ENCODE results near the gene HTD2.
"Not testable (repeated sequence)": the region's sequence is repeated elsewhere in the genome, so short reads cannot be mapped to it uniquely, and the experiment has no call there.

The HTD2 gene

DNA sequence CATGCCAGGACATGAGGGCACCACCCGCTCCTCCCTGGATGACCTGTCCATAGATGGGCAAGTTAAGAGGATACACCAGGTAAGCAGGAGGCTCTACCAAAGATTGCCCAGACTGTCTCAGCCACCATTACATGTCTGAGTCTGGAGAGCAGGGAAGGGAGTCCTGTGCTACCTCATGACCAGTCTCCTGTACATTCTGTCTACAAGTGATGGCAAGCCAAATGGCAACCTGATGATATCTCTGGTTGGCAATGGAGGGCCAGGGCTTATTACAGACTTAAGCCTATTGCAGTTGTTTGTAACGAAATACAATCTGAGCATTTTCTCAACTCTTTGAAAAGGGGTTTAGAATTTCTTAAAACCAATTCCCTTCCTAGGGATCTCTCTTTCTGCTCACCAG, 37.0 kb upstream of the HTD2 start:
- no peak for DNase-seq (ENCODE audit: low spot score)
- in situ Hi-C loops (cut with MboI; ENCODE audit: low sequenced_read_pairs, unreplicated experiment), result no loop called here
- TF ChIP-seq, protein P1, sequence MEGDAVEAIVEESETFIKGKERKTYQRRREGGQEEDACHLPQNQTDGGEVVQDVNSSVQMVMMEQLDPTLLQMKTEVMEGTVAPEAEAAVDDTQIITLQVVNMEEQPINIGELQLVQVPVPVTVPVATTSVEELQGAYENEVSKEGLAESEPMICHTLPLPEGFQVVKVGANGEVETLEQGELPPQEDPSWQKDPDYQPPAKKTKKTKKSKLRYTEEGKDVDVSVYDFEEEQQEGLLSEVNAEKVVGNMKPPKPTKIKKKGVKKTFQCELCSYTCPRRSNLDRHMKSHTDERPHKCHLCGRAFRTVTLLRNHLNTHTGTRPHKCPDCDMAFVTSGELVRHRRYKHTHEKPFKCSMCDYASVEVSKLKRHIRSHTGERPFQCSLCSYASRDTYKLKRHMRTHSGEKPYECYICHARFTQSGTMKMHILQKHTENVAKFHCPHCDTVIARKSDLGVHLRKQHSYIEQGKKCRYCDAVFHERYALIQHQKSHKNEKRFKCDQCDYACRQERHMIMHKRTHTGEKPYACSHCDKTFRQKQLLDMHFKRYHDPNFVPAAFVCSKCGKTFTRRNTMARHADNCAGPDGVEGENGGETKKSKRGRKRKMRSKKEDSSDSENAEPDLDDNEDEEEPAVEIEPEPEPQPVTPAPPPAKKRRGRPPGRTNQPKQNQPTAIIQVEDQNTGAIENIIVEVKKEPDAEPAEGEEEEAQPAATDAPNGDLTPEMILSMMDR (IDR thresholded peaks at IDR 0.05; ENCODE audit: borderline replicate concordance, control extremely low read depth, extremely low read depth, insufficient read depth, missing control alignments), result no peak

DNA sequence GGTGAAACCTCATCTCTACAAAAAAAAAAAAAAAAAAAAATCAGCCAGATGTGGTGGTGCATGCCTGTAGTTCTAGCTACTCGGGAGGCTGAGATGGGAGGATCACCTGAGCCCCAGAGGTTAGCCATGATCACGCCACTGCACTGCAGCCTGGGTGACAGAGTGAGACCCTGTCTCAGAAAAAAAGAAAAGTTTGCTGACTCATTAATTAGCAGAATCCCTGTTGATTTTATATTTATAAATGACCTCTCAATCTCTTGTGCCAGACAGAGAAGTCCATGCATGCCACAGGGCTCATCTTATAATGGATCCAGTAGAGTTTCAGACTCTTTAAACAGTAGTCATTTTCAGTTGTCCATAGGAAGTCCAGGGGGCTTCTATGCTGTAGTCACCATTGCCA, 35.8 kb upstream of the HTD2 start:
- no peak for DNase-seq (ENCODE audit: low spot score)
- in situ Hi-C loops (cut with MboI; ENCODE audit: low sequenced_read_pairs, unreplicated experiment), result no loop called here
- TF ChIP-seq, protein P1 (IDR thresholded peaks at IDR 0.05; ENCODE audit: borderline replicate concordance, control extremely low read depth, extremely low read depth, insufficient read depth, missing control alignments), result no peak

DNA sequence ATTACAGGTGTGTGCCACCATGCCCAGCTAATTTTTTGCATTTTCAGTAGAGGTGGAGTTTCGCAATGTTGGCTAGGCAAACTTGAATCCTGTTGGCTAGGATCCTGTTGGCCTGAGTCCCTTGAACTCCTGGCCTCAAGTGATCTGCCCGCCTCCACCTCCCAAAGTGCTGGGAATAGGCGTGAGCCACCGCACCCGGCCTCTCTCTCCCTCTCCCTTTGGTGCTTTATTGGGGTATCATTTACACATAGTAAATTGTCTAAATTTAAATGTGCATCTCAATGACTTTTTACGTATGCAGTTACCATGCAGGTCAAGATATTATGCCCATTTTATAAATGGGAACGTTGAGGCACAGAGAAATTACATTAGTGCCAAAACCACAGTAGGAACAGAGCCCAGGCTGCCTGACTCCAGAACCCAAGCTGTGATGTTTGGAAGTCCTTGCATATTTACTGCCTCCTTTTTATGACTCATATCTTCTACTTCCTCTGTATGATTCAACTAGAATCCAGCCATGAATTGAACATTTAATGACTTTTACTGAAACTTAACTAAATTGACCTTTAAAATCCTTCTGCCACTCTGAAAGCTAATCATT, 34.3 kb upstream of the HTD2 start:
- TF ChIP-seq, protein P1 (IDR thresholded peaks at IDR 0.05; ENCODE audit: borderline replicate concordance, control extremely low read depth, extremely low read depth, insufficient read depth, missing control alignments), result no peak
- in situ Hi-C loops (cut with MboI; ENCODE audit: low sequenced_read_pairs, unreplicated experiment), result no loop called here
- no peak for DNase-seq (ENCODE audit: low spot score)

DNA sequence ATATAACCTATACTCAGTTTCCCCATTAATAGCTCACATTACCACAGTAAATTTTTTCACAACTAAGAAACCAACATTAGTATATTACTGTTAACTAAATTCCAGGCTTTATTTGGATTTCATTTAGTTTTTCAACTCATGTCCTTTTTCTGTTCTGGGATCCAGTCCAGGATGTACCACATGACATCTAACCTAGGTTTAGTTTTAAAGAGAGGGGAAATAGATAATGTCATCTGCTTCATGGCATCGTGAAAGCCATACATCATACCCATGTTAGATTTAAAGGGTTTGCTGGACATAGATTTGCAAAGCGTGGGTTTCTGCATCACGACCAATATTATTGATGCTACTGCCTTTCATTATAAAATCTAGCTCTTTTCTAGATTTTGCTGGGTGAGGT, 33.4 kb upstream of the HTD2 start:
- DNase-seq (ENCODE audit: low spot score), result no peak
- in situ Hi-C loops (cut with MboI; ENCODE audit: low sequenced_read_pairs, unreplicated experiment), result no loop called here
- TF ChIP-seq, protein P1 (IDR thresholded peaks at IDR 0.05; ENCODE audit: borderline replicate concordance, control extremely low read depth, extremely low read depth, insufficient read depth, missing control alignments), result no peak

DNA sequence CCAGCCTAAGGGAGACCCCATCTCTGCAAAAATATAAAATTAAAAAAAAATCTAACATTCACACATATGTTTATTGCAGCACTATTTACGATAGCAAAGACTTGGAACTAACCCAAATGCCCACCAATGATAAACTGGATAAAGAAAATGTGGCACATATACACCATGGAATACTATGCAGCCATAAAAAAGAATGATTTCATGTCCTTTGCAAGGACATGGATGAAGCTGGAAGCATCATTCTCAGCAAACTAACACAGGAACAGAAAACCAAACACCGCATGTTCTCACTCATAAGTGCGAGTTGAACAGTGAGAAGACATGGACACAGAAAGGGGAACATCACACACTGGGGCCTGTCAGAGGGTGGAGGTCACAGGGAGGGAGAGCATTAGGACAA, 33.0 kb upstream of the HTD2 start:
- in situ Hi-C loops (cut with MboI; ENCODE audit: low sequenced_read_pairs, unreplicated experiment); DNase-seq (ENCODE audit: low spot score): not testable (repeated sequence)

DNA sequence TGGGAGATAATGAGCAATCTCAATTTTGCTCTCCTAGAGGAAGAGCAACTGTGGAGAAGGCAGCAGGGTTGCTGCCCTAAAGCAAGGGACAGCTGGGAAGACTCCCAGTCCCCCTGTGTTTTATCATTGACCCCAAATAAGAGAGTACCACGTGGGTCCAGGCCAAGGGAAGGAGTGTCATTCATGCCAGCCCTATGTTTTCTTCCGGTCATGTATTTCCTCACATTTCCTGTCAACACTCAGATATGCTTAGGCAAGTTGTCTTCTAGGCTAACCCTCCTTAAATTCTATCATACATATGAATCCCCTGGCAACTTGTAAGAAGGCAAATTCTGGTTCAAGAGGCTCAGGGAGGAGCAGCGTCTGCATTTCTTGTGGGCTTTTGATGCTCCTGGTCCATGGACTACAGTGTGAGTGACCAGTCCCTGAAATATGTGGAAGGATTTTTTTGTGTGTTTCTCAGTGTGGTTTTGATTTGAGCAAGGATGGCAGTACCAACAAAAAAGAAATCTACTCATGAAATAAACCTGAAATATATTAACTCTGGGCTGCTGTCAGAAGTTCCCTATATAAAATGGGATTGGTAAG, 32.2 kb upstream of the HTD2 start:
- DNase-seq (ENCODE audit: low spot score), result no peak
- TF ChIP-seq, protein P1 (IDR thresholded peaks at IDR 0.05; ENCODE audit: borderline replicate concordance, control extremely low read depth, extremely low read depth, insufficient read depth, missing control alignments), result no peak
- in situ Hi-C loops (cut with MboI; ENCODE audit: low sequenced_read_pairs, unreplicated experiment), result no loop called here

DNA sequence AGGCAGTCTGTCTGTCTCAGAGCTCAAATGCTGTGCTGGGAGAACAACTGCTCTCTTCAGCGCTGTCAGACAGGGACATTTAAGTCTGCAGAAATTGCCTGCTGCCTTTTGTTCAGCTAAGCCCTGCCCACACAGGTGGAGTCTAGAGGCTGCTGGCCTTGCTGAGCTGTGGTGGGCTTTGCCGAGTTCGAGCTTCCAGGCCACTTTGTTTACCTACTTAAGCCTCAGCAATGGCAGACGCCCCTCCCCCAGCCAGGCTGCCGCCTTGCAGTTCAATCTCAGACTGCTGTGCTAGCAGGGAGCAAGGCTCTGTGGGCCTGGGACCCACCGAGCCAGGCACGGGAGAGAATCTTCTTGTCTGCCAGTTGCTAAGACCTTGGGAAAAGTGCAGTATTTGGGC, 25.3 kb upstream of the HTD2 start:
- in situ Hi-C loops (cut with MboI; ENCODE audit: low sequenced_read_pairs, unreplicated experiment), result no loop called here
- TF ChIP-seq, protein P1 (IDR thresholded peaks at IDR 0.05; ENCODE audit: borderline replicate concordance, control extremely low read depth, extremely low read depth, insufficient read depth, missing control alignments), result no peak
- DNase-seq (ENCODE audit: low spot score), result no peak

All from GM13976 (cell line).